ENCODE results near the gene NYAP1. TPM values are rescaled to one million over a fixed set of nuclear protein-coding genes. Genes with fewer than 3 reads are reported as not detected.
"Not testable (repeated sequence)": the region's sequence is repeated elsewhere in the genome, so short reads cannot be mapped to it uniquely, and the experiment has no call there.

NYAP1 gene
- total RNA-seq, 2 experiments from 2014 or later: 0.21 to 0.56 TPM

DNA sequence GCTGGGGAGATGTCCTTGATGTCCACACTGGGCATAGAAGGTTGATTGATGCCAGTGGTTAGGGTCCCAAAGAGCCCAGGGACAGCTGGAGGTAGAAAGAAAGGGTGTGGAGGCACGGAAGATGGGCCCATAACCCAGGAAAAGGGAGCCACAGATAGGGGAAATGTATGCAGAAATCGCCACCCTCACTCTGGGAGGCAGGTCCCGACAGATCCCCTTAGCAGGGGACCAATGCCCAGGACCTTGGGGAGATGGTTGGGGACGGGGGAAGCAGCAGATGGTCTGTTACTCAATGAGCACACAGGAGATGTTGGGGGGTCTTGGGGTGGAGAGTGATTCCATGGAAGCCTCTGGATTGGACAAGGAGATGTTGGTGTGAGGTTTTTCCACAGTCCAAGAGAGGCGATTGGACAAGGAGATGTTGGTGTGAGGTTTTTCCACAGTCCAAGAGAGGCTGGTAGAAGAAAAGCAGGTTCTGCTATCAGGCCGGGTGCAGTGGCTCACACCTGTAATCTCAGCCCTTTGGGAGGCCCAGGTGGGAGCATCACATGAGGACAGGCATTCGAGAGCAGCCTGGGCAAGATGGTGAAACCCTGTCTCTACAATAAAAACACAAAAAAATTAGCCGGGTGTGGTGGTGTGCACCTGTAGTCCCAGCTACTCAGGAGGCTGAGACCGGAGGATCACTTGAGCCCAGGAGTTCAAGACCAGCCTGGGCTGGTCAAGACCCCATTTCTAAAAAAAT, 40.5 kb upstream of the NYAP1 start:
- intact Hi-C loops (cut with DNase I, micrococcal nuclease): no loop called here
- ChIA-PET POLR2A (no interaction called here), CTCF (no interaction called here)
- no peak for DNase-seq
- ATAC-seq: no peak
- H3K27me3 Mint-ChIP-seq: no peaks in the 10 kb centered on the region
- no peak overlapping the region for H3K4me3 Mint-ChIP-seq
- H3K36me3 Mint-ChIP-seq (ENCODE audit: low read depth): no peaks in the 10 kb centered on the region
- H3K27ac Mint-ChIP-seq: peak overlapping the region; percentile 48
- H3K9me3 Mint-ChIP-seq (ENCODE audit: low read depth): no peaks in the 10 kb centered on the region
- H3K4me1 Mint-ChIP-seq: peaks cover 11% of the 10 kb centered on the region

DNA sequence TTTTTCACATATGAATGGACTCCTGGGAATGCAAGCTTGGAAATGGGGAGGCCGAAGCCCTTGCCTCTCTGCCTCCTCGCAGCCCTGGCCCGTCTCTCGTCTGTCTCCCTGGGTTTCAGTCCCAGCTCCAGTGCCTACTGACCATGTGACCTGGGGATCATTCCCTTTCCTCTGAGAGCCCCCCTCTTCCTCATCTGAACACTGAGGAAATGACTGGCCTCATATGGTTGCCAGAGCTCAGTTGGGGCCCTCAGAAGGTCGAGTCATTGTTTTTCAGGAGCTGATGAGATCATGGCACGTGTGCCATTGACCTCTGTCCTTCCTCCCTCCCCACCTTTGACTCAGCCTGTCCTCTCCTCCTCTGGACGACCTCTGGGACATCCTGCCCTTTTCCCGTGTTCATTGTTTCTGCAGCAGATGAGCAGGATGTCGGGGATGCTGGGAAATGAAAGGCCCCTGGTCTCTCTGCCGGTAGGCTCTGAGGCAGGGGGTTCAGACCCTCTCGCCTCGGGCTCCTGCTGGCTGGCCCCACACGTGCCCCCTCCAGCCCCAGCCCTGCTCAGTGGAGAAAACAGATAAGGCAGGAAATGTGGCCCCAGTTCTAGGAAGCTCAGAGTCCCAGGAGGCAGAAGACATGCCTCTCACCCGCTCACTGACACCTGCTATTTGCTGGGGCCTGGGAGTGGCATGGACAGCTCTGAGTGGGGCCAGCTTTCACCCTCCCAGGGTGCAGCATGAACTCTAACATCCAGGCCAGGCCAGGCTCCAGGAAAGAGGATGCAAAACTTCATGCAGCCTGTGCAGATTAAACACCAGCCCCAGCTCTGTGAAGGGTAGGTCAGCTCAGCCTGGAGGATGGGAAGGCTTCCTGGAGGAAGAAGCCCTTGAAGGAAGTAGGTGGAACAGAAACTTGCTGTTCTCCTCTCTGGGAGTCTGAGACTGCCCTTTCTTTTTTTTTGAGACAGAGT, 39.1 kb upstream of the NYAP1 start:
- no peaks in the 10 kb centered on the region for H3K9me3 Mint-ChIP-seq (ENCODE audit: low read depth)
- intact Hi-C loops (cut with DNase I, micrococcal nuclease): no loop called here
- no peak for DNase-seq
- no peak overlapping the region for H3K4me3 Mint-ChIP-seq
- POLR2A ChIA-PET: interaction anchor here (0.5 to 0.6 kb wide), 3 partner anchors 10 to 121 kb away, joined by 3 to 6 read pairs (median 4); no protein-coding TSS in a partner anchor
- H3K27me3 Mint-ChIP-seq: no peaks in the 10 kb centered on the region
- ATAC-seq: peak; percentile 71
- peak overlapping the region; percentile 48 for H3K27ac Mint-ChIP-seq
- H3K36me3 Mint-ChIP-seq (ENCODE audit: low read depth): no peaks in the 10 kb centered on the region
- H3K4me1 Mint-ChIP-seq: peaks cover 11% of the 10 kb centered on the region
- CTCF ChIA-PET: interaction anchor here (0.5 to 1.4 kb wide), 10 partner anchors 10 to 1153 kb away, joined by 3 to 5 read pairs (median 3); no protein-coding TSS in a partner anchor

DNA sequence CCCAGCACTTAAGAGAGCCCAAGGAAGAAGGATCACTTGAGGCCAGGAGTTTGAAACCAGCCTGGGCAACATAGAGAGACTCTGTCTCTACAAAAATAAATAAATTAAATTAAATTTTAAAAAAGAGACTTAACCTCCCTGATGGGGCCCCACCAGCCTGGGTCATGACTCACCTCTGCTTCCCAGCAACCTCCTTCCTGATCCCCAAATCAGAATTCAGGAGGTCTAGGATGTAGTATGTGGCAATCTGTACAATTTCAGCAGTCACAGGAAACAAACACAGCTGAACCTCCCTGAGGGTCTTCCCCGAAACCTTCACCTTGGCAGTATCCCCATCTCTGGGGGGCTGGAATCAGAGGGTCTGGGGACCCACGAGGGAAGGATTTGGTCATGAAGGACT, 37.7 kb upstream of the NYAP1 start:
- no peaks in the 10 kb centered on the region for H3K27me3 Mint-ChIP-seq
- H3K4me1 Mint-ChIP-seq: peaks cover 15% of the 10 kb centered on the region
- intact Hi-C loops (cut with DNase I, micrococcal nuclease): no loop called here
- ChIA-PET CTCF (interaction anchor here (0.6 to 1.3 kb wide), 3 partner anchors 10 to 18 kb away, joined by 3 to 5 read pairs (median 3); partner anchors contain the start of genes PPP1R35 and SPACDR), POLR2A (no interaction called here)
- H3K9me3 Mint-ChIP-seq (ENCODE audit: low read depth): no peaks in the 10 kb centered on the region
- no peak overlapping the region for H3K4me3 Mint-ChIP-seq
- DNase-seq (no peak), ATAC-seq (no peak)
- H3K36me3 Mint-ChIP-seq (ENCODE audit: low read depth): no peaks in the 10 kb centered on the region
- no peak overlapping the region for H3K27ac Mint-ChIP-seq

DNA sequence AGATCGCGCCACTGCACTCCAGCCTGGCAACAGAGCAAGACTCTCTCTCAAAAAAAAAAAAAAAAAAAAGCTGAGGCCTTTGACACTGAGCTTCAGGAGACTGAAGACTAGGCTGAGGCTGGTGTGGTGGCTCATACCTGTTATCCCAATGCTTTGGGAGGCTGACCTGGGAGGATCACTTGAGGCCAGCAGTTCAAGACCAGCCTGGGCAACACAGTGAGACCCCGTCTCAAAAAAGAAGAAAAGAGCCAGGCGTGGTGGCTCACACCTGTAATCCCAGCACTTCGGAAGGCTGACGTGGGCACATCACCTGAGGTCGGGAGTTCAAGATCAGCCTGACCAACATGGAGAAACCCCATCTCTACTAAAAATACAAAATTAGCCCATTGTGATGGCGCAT, 36.4 kb upstream of the NYAP1 start:
- not testable (repeated sequence) for H3K27me3 Mint-ChIP-seq; H3K36me3 Mint-ChIP-seq (ENCODE audit: low read depth)

DNA sequence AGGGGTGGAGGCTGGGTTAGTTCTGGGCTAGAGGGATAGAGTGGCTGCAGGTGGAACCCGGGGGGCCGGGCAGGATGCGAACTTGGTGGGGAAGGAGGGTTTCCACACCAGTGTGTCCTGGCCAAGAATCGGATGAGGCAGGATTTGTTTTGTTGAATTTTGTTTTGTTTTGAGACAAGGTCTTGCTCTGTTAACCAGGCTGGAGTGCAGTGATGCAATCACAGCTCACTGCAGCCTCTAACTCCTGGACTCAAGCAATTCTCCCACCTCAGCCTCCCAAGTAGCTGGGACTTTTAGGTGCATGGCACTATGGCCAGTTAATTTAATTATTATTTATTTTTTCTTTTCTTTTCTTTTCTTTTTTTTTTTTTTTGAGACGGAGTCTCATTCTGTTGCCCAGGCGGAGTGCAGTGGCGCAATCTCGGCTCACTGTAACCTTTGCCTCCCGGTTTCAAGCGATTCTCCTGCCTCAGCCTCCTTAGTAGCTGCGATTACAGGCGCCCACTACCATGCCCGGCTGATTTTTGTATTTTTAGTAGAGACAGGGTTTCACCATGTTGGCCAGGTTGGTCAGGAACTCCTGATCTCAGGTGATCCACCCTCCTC, 34.4 kb upstream of the NYAP1 start:
- DNase-seq (no peak), ATAC-seq (no peak)
- Mint-ChIP-seq H3K27me3 (no peaks in the 10 kb centered on the region), H3K27ac (no peak overlapping the region), H3K4me1 (peaks cover 13% of the 10 kb centered on the region), H3K9me3 (ENCODE audit: low read depth) (no peaks in the 10 kb centered on the region), H3K4me3 (no peak overlapping the region), H3K36me3 (ENCODE audit: low read depth) (no peaks in the 10 kb centered on the region)
- ChIA-PET POLR2A (interaction anchor here (0.7 kb wide), 1 partner anchor 372 kb away, joined by 4 read pairs; no protein-coding TSS in a partner anchor), CTCF (interaction anchor here (0.6 to 1.6 kb wide), 6 partner anchors 10 to 316 kb away, joined by 3 to 6 read pairs (median 4); no protein-coding TSS in a partner anchor)
- intact Hi-C loops (cut with DNase I, micrococcal nuclease): no loop called here

More for the DNA sequence above, 36.4 kb upstream of the NYAP1 start:
- ATAC-seq; POLR2A ChIA-PET; H3K27ac Mint-ChIP-seq; H3K4me3 Mint-ChIP-seq; DNase-seq; intact Hi-C loops (cut with DNase I, micrococcal nuclease); H3K9me3 Mint-ChIP-seq (ENCODE audit: low read depth): not testable (repeated sequence)
- CTCF ChIA-PET: interaction anchor here (0.6 kb wide), 1 partner anchor 14 kb away, joined by 3 read pairs; no protein-coding TSS in a partner anchor
- peaks cover 15% of the 10 kb centered on the region for H3K4me1 Mint-ChIP-seq

DNA sequence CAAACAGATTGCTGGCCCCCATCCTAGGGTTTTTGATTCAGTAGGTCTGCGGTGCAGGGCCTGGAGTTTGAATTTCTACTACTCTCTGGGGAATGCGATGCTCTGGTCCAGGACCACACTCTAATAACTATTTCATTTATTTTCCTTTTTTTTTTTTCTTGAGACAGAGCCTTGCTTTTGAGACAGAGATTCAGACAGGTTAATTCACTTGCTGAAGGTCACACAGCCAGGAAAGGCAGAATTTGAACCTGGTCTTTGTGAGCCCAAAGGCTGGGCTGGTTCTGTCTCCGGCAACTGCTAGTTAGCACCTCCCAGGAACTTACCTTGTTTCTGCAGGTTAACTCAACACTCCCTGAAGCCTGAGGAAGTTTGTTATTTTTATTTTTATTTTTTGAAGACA, 31.2 kb upstream of the NYAP1 start:
- H3K4me3 Mint-ChIP-seq: no peak overlapping the region
- H3K4me1 Mint-ChIP-seq: peaks cover 15% of the 10 kb centered on the region
- H3K27ac Mint-ChIP-seq: no peak overlapping the region
- intact Hi-C loops (cut with DNase I, micrococcal nuclease): no loop called here
- POLR2A ChIA-PET: interaction anchor here (0.6 kb wide), 1 partner anchor 193 kb away, joined by 3 read pairs; no protein-coding TSS in a partner anchor
- CTCF ChIA-PET: interaction anchor here (0.8 to 2.4 kb wide), 2 partner anchors 9 to 17 kb away, joined by 3 to 9 read pairs; no protein-coding TSS in a partner anchor
- ATAC-seq (no peak), DNase-seq (no peak)
- H3K9me3 Mint-ChIP-seq (ENCODE audit: low read depth): no peaks in the 10 kb centered on the region
- H3K36me3 Mint-ChIP-seq (ENCODE audit: low read depth): no peaks in the 10 kb centered on the region
- H3K27me3 Mint-ChIP-seq: no peaks in the 10 kb centered on the region

DNA sequence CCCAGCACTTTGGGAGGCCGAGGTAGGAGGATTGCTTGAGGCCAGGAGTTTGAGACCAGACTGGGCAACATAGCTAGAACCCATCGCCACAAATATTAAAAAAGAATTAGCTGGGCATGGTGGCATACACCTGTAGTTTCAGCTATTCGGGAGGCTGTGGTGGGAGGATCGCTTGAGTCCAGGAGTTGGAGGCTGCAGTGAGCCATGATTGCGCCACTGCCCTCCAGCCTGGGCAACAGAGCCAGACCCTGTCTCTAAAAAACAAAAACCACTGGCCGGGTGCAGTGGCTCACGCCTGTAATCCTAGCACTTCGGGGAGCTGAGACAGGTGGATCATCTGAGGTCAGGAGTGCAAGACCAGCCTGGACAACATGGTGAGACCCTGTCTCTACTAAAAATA, 29.9 kb upstream of the NYAP1 start:
- POLR2A ChIA-PET; intact Hi-C loops (cut with DNase I, micrococcal nuclease): not testable (repeated sequence)
- CTCF ChIA-PET: interaction anchor here (0.6 to 2.5 kb wide), 9 partner anchors 9 to 321 kb away, joined by 3 to 9 read pairs (median 4); no protein-coding TSS in a partner anchor

DNA sequence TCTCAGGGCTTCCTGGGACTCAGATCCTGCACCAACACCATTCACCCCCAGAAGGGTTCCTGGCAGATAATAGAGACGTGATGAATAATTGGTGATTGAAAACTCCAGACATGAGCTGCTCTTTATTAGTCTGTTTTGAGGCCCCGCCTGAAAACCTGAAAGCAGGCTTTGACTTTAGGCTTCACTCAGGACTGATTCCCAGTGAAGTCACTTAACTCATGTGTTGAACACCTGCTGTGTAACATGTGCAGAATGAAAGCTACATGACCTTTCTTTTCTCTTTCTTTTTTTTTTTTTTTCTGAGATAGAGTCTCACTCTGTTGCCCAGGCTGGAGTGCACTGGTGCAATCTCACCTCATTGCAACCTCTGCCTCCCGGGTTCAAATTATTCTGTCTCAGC, 28.5 kb upstream of the NYAP1 start:
- Mint-ChIP-seq H3K9me3 (ENCODE audit: low read depth) (no peaks in the 10 kb centered on the region), H3K4me1 (peaks cover 19% of the 10 kb centered on the region), H3K36me3 (ENCODE audit: low read depth) (peaks cover 4% of the 10 kb centered on the region), H3K27ac (no peak overlapping the region), H3K27me3 (no peaks in the 10 kb centered on the region), H3K4me3 (no peak overlapping the region)
- ChIA-PET POLR2A (interaction anchor here (0.6 kb wide), 1 partner anchor 90 kb away, joined by 3 read pairs; no protein-coding TSS in a partner anchor), CTCF (interaction anchor here (0.7 to 2.5 kb wide), 9 partner anchors 10 to 326 kb away, joined by 3 to 9 read pairs (median 3); no protein-coding TSS in a partner anchor)
- DNase-seq (no peak), ATAC-seq (no peak)
- intact Hi-C loops (cut with DNase I, micrococcal nuclease): no loop called here

More for the DNA sequence above, 29.9 kb upstream of the NYAP1 start:
- H3K27me3 Mint-ChIP-seq; H3K4me3 Mint-ChIP-seq; H3K36me3 Mint-ChIP-seq (ENCODE audit: low read depth); DNase-seq; H3K9me3 Mint-ChIP-seq (ENCODE audit: low read depth); H3K27ac Mint-ChIP-seq; ATAC-seq: not testable (repeated sequence)
- H3K4me1 Mint-ChIP-seq: peaks cover 19% of the 10 kb centered on the region

DNA sequence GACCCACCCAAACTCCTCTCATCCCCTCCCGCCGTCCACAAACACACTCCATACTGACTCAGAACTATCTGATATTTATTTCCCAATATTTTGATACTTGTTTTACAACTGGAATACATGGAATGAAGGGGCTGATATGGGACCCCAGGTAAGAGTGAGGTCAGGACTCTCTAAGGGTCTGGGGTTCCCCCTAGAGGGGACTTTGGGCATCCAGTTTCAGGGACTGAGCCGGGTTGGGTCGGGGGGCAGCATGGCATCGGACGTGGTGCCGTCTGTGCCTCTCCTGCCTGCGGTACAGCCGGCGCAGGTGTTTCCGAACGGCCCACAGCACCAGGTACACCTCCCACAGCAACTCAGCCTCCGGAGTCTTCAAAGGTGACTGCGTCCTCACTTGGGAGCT, 27.2 kb upstream of the NYAP1 start:
- Mint-ChIP-seq H3K27ac (no peak overlapping the region), H3K27me3 (no peaks in the 10 kb centered on the region), H3K4me1 (peaks cover 15% of the 10 kb centered on the region), H3K4me3 (no peak overlapping the region), H3K9me3 (ENCODE audit: low read depth) (no peaks in the 10 kb centered on the region), H3K36me3 (ENCODE audit: low read depth) (peaks cover 11% of the 10 kb centered on the region)
- ChIA-PET CTCF (interaction anchor here (1.3 kb wide), 1 partner anchor 9 kb away, joined by 5 read pairs; no protein-coding TSS in a partner anchor), POLR2A (no interaction called here)
- ATAC-seq (no peak), DNase-seq (no peak)
- intact Hi-C loops (cut with DNase I, micrococcal nuclease): no loop called here

DNA sequence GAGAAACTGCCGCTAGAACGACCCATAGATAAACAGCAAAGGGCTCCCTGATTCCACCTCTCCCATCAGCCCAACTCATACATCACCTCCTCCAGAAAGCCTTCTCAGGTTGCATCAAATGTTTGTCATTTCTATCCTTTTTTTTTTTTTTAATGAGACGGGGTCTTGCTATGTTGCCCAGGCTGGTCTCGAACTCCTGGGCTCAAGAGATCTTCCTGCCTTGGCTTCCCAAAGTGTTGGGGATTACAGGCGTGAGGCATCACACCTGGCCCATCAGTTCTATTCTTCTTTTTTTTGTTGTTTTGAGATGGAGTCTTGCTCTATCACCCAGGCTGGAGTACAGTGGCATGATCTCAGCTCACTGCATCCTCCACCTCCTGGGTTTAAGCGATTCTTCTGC, 26.7 kb upstream of the NYAP1 start:
- ATAC-seq: no peak
- no peak overlapping the region for H3K4me3 Mint-ChIP-seq
- peaks cover 15% of the 10 kb centered on the region for H3K4me1 Mint-ChIP-seq
- DNase-seq: no peak
- no peaks in the 10 kb centered on the region for H3K27me3 Mint-ChIP-seq
- no peaks in the 10 kb centered on the region for H3K9me3 Mint-ChIP-seq (ENCODE audit: low read depth)
- no peak overlapping the region for H3K27ac Mint-ChIP-seq
- H3K36me3 Mint-ChIP-seq (ENCODE audit: low read depth): peaks cover 11% of the 10 kb centered on the region
- intact Hi-C loops (cut with DNase I, micrococcal nuclease): no loop called here
- ChIA-PET CTCF (no interaction called here), POLR2A (no interaction called here)

Data from activated CD4-positive, alpha-beta T cell treated with anti-CD3 and anti-CD28 coated beads for 36 hours (primary cell).